PC-9 (cell line): Measurements from ENCODE around the gene NKAIN1.

ENCODE experiments used
- EZH2 ChIP-seq: fragments of 200-600 bp; sonication (generic); IDR thresholded peaks from 2 replicates; pipeline ENCODE4 v1.8.0; 2017; ENCODE audit warnings: antibody characterized with exemption, low read depth
- TF ChIP-seq, protein P1 (sequence below): fragments of 200-600 bp; sonication (generic); conservative IDR thresholded peaks from 2 replicates; pipeline ENCODE4 v1.6.1; 2017; ENCODE audit warnings: mixed run types, antibody characterized with exemption, mild to moderate bottlenecking, moderate library complexity

DNA sequence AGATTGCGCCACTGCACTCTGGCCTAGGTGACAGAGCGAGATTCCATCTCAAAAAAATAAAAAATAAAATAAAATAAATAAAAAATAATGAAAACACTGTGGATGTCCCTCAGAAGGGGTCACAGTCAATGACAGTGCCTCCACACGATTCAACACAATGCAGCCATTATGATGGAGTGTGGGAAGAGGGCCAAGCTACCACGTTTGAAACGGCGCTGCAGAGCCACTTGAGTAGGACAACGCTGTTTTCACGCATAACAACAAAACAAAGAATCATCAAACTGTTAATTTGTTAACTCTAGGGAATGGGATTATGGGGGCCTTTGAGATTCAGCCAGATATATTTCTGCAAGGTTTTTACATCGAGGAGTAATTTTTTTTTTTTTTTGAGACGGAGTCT, 36.5 kb downstream of the NKAIN1 start:
- TF ChIP-seq, protein P1, sequence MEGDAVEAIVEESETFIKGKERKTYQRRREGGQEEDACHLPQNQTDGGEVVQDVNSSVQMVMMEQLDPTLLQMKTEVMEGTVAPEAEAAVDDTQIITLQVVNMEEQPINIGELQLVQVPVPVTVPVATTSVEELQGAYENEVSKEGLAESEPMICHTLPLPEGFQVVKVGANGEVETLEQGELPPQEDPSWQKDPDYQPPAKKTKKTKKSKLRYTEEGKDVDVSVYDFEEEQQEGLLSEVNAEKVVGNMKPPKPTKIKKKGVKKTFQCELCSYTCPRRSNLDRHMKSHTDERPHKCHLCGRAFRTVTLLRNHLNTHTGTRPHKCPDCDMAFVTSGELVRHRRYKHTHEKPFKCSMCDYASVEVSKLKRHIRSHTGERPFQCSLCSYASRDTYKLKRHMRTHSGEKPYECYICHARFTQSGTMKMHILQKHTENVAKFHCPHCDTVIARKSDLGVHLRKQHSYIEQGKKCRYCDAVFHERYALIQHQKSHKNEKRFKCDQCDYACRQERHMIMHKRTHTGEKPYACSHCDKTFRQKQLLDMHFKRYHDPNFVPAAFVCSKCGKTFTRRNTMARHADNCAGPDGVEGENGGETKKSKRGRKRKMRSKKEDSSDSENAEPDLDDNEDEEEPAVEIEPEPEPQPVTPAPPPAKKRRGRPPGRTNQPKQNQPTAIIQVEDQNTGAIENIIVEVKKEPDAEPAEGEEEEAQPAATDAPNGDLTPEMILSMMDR = no peak
- TF ChIP-seq EZH2 = no peak
